H1 (cell line): ENCODE results near the gene IL1RAP. TPM values are rescaled to one million over a fixed set of nuclear protein-coding genes. Genes with fewer than 3 reads are reported as not detected.

Experiments
- CBX5 ChIP-seq: fragments of 300-800, 300-1000 bp; sonication (generic); IDR thresholded peaks from 2 replicates; pipeline ENCODE4 v1.7.1; 2016; ENCODE audit warnings: antibody characterized with exemption, low read length, low read depth
- CHD1 ChIP-seq: IDR thresholded peaks from 2 replicates; pipeline ENCODE4 v1.6.1; 2012; ENCODE audit warnings: low read depth, low read length, improper control_type of control experiment
- EGR1 ChIP-seq: IDR thresholded peaks from 2 replicates; pipeline ENCODE4 v1.6.1; 2011; ENCODE audit warnings: low read depth, low read length, borderline replicate concordance
- GABPA ChIP-seq: IDR thresholded peaks from 2 replicates; pipeline ENCODE4 v1.6.1; 2011; ENCODE audit warnings: mild to moderate bottlenecking, low read length, moderate library complexity, borderline replicate concordance; ENCODE audit not compliant: insufficient read depth
- HDAC2 ChIP-seq, 2 experiments: fragments of 300-600 bp in 1 of 2; sonication (generic) in 1 of 2; IDR thresholded peaks; 2 replicates each; pipeline ENCODE4 v1.6.1; 2011 to 2012; ENCODE audit warnings: low read depth in 2 of 2, low read length in 2 of 2, mild to moderate bottlenecking in 2 of 2, moderate library complexity in 2 of 2, borderline replicate concordance in 1 of 2, inconsistent platforms in 1 of 2
- NRF1 ChIP-seq: IDR thresholded peaks from 2 replicates; pipeline ENCODE4 v1.6.1; 2011; ENCODE audit warnings: mild to moderate bottlenecking, low read depth, low read length, improper control_type of control experiment
- POLR2AphosphoS5 ChIP-seq: IDR thresholded peaks from 2 replicates; pipeline ENCODE4 v1.6.1; 2011; ENCODE audit warnings: low read depth, low read length
- SP2 ChIP-seq: IDR thresholded peaks from 2 replicates; pipeline ENCODE4 v1.6.1; 2012; ENCODE audit warnings: mild to moderate bottlenecking, low read length, inconsistent platforms
- TEAD4 ChIP-seq: IDR thresholded peaks from 2 replicates; pipeline ENCODE4 v1.6.1; 2012; ENCODE audit warnings: low read depth, low read length, inconsistent platforms, mixed read lengths
- polyA plus RNA-seq, 7 experiments: library from polyadenylated mRNA; depleted of rRNA in 3 of 7; stranded (reverse) in 5 of 7; unstranded in 2 of 7; fragments of >200 nt in 5 of 7; fragments of 200-250 nt in 2 of 7; gene quantifications; 1 replicate in 5 of 7; 2 replicates in 1 of 7; 4 replicates in 1 of 7; pipeline versions ENCODE4 v1.2.1 to v1.2.3, GENCODE V29; 2011 to 2013; ENCODE audit warnings: missing spikeins in 2 of 7, mixed read lengths in 2 of 7
- total RNA-seq: library from RNA; stranded (reverse); fragmentation: NEBNext Ultra II Directional; extraction: Animal tissue kit (Norgen Biotek cat#: 25700); gene quantifications from 2 replicates; pipeline ENCODE4 v1.2.1, GENCODE V29; 2021
- TF ChIP-seq, protein P1 (sequence below): fragments of 300-600 bp; sonication (generic); IDR thresholded peaks from 2 replicates; pipeline ENCODE4 v1.7.1; 2012; ENCODE audit warnings: low read length, moderate library complexity, mild to moderate bottlenecking, inconsistent platforms; ENCODE audit not compliant: insufficient replicate concordance
- TF ChIP-seq, protein P2 (sequence below): IDR thresholded peaks from 2 replicates; pipeline ENCODE4 v1.6.1; 2011; ENCODE audit warnings: low read length, improper control_type of control experiment

The IL1RAP gene
- total and polyA plus RNA-seq, 2 of the 8 experiments (the other 6 are each of a cell fraction or from before 2014, with no cell fraction given) = 2.4 to 3.9 TPM

DNA sequence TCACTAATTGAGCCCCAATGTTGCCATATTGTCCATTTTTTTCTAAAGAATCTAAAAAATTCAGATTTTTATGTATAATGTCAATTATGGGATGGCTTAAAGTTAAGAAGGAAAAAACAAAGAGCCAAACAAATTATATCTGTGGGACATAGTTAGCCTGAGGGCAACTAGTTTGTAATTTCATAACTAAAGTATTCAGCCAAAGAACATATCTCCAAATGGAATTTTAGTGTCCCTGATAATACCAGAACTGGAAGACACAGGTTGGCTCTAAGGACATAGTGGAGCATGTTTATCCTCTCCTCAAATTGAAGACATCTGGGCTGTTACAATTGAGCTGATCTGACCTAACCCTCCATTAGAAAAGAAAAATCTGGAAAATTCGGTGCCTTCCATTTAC lies 144.2 kb downstream of the IL1RAP start (continued):
- TF ChIP-seq, protein P1, sequence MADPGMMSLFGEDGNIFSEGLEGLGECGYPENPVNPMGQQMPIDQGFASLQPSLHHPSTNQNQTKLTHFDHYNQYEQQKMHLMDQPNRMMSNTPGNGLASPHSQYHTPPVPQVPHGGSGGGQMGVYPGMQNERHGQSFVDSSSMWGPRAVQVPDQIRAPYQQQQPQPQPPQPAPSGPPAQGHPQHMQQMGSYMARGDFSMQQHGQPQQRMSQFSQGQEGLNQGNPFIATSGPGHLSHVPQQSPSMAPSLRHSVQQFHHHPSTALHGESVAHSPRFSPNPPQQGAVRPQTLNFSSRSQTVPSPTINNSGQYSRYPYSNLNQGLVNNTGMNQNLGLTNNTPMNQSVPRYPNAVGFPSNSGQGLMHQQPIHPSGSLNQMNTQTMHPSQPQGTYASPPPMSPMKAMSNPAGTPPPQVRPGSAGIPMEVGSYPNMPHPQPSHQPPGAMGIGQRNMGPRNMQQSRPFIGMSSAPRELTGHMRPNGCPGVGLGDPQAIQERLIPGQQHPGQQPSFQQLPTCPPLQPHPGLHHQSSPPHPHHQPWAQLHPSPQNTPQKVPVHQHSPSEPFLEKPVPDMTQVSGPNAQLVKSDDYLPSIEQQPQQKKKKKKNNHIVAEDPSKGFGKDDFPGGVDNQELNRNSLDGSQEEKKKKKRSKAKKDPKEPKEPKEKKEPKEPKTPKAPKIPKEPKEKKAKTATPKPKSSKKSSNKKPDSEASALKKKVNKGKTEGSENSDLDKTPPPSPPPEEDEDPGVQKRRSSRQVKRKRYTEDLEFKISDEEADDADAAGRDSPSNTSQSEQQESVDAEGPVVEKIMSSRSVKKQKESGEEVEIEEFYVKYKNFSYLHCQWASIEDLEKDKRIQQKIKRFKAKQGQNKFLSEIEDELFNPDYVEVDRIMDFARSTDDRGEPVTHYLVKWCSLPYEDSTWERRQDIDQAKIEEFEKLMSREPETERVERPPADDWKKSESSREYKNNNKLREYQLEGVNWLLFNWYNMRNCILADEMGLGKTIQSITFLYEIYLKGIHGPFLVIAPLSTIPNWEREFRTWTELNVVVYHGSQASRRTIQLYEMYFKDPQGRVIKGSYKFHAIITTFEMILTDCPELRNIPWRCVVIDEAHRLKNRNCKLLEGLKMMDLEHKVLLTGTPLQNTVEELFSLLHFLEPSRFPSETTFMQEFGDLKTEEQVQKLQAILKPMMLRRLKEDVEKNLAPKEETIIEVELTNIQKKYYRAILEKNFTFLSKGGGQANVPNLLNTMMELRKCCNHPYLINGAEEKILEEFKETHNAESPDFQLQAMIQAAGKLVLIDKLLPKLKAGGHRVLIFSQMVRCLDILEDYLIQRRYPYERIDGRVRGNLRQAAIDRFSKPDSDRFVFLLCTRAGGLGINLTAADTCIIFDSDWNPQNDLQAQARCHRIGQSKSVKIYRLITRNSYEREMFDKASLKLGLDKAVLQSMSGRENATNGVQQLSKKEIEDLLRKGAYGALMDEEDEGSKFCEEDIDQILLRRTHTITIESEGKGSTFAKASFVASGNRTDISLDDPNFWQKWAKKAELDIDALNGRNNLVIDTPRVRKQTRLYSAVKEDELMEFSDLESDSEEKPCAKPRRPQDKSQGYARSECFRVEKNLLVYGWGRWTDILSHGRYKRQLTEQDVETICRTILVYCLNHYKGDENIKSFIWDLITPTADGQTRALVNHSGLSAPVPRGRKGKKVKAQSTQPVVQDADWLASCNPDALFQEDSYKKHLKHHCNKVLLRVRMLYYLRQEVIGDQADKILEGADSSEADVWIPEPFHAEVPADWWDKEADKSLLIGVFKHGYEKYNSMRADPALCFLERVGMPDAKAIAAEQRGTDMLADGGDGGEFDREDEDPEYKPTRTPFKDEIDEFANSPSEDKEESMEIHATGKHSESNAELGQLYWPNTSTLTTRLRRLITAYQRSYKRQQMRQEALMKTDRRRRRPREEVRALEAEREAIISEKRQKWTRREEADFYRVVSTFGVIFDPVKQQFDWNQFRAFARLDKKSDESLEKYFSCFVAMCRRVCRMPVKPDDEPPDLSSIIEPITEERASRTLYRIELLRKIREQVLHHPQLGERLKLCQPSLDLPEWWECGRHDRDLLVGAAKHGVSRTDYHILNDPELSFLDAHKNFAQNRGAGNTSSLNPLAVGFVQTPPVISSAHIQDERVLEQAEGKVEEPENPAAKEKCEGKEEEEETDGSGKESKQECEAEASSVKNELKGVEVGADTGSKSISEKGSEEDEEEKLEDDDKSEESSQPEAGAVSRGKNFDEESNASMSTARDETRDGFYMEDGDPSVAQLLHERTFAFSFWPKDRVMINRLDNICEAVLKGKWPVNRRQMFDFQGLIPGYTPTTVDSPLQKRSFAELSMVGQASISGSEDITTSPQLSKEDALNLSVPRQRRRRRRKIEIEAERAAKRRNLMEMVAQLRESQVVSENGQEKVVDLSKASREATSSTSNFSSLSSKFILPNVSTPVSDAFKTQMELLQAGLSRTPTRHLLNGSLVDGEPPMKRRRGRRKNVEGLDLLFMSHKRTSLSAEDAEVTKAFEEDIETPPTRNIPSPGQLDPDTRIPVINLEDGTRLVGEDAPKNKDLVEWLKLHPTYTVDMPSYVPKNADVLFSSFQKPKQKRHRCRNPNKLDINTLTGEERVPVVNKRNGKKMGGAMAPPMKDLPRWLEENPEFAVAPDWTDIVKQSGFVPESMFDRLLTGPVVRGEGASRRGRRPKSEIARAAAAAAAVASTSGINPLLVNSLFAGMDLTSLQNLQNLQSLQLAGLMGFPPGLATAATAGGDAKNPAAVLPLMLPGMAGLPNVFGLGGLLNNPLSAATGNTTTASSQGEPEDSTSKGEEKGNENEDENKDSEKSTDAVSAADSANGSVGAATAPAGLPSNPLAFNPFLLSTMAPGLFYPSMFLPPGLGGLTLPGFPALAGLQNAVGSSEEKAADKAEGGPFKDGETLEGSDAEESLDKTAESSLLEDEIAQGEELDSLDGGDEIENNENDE = no peak
- TF ChIP-seq NRF1 (no peak), GABPA (no peak), HDAC2 (IDR thresholded peaks at IDR 0.05; ENCODE audit: borderline replicate concordance in 1 of 2, low read depth in 2 of 2, low read length in 2 of 2) (no peak), EGR1 (no peak), SP2 (no peak), CBX5 (no peak), TEAD4 (no peak), CHD1 (no peak), POLR2AphosphoS5 (no peak)
- TF ChIP-seq, protein P2, sequence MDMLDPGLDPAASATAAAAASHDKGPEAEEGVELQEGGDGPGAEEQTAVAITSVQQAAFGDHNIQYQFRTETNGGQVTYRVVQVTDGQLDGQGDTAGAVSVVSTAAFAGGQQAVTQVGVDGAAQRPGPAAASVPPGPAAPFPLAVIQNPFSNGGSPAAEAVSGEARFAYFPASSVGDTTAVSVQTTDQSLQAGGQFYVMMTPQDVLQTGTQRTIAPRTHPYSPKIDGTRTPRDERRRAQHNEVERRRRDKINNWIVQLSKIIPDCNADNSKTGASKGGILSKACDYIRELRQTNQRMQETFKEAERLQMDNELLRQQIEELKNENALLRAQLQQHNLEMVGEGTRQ = no peak
